HEK293 (cell line): ENCODE measurements around the gene PLEKHM1.

Experiments used
- CTCF ChIA-PET: fragments of 350-600 bp; formaldehyde crosslinking; extraction: SDS; loops from one replicate; lab custom pipeline; 2021; ENCODE audit warnings: antibody characterized with exemption; lab: Yijun Ruan, JAX
- POLR2A ChIA-PET: fragments of 300-600 bp; formaldehyde crosslinking; extraction: SDS; loops from one replicate; lab custom pipeline; 2020; ENCODE audit warnings: antibody characterized with exemption, inconsistent platforms; lab: Yijun Ruan, JAX
- H3K27ac ChIP-seq: fragments of 200-500 bp; sonication (Bioruptor generic); 2 replicates; pipeline ENCODE4 v1.5.1; 2014; ENCODE audit warnings: low read depth, low read length, control low read depth, inconsistent platforms; ENCODE audit errors: extremely low read depth
- H3K36me3 ChIP-seq, 2 experiments: fragments of 200-500 bp in 1 of 2; sonication (Bioruptor generic) in 1 of 2; 1 replicate in 1 of 2; 2 replicates in 1 of 2; pipeline ENCODE4 v1.5.1; 2014 to 2017; ENCODE audit warnings: inconsistent platforms in 2 of 2, low read length in 2 of 2; ENCODE audit not compliant: control insufficient read depth in 2 of 2, insufficient read depth in 1 of 2
- H3K4me1 ChIP-seq: fragments of 200-500 bp; sonication (Bioruptor generic); 2 replicates; pipeline ENCODE4 v1.5.1; 2014; ENCODE audit warnings: mild to moderate bottlenecking, low read length, inconsistent platforms; ENCODE audit not compliant: control insufficient read depth, insufficient read depth
- H3K4me3 ChIP-seq: 2 replicates; pipeline ENCODE4 v1.5.1; 2011; ENCODE audit warnings: low read depth, mild to moderate bottlenecking, control low read depth, low read length, moderate library complexity
- H3K9me3 ChIP-seq: fragments of 200-500 bp; sonication (Bioruptor generic); 2 replicates; pipeline ENCODE4 v1.5.1; 2014; ENCODE audit warnings: low read depth, low read length, inconsistent platforms; ENCODE audit not compliant: control insufficient read depth, insufficient read depth
- CTCF ChIP-seq: fragments of 450-650 bp; formaldehyde crosslinking; IDR thresholded peaks from 2 replicates; pipeline ENCODE4 v1.5.1; 2016; ENCODE audit warnings: missing biosample characterization, missing genetic modification characterization
- HIC1 ChIP-seq: fragments of 450-650 bp; formaldehyde crosslinking; IDR thresholded peaks from 2 replicates; pipeline ENCODE4 v1.5.1; 2016; ENCODE audit warnings: missing biosample characterization, missing genetic modification characterization
- IKZF3 ChIP-seq: fragments of 450-650 bp; IDR thresholded peaks from 2 replicates; pipeline ENCODE4 v1.5.0; 2018; ENCODE audit warnings: missing biosample characterization, mild to moderate bottlenecking, missing genetic modification characterization, moderate library complexity
- KLF1 ChIP-seq: fragments of 450-650 bp; formaldehyde crosslinking; IDR thresholded peaks from 2 replicates; pipeline ENCODE4 v1.5.1; 2016; ENCODE audit warnings: missing biosample characterization, missing genetic modification characterization
- KLF8 ChIP-seq: fragments of 450-650 bp; formaldehyde crosslinking; IDR thresholded peaks from 2 replicates; pipeline ENCODE4 v1.5.1; 2016; ENCODE audit warnings: missing biosample characterization, missing genetic modification characterization
- ZBTB11 ChIP-seq: fragments of 450-650 bp; formaldehyde crosslinking; conservative IDR thresholded peaks from 2 replicates; pipeline ENCODE4 v1.5.1; 2016; ENCODE audit warnings: low read depth, missing biosample characterization, missing genetic modification characterization
- ZBTB17 ChIP-seq: fragments of 450-650 bp; formaldehyde crosslinking; IDR thresholded peaks from 2 replicates; pipeline ENCODE4 v1.5.1; 2016; ENCODE audit warnings: missing biosample characterization, missing genetic modification characterization
- ZBTB26 ChIP-seq: fragments of 450-650 bp; formaldehyde crosslinking; optimal IDR thresholded peaks from 2 replicates; pipeline ENCODE3; 2016; ENCODE audit warnings: missing biosample characterization, mild to moderate bottlenecking, missing genetic modification characterization
- ZBTB49 ChIP-seq: fragments of 450-650 bp; formaldehyde crosslinking; IDR thresholded peaks from 2 replicates; pipeline ENCODE4 v1.5.1; 2016; ENCODE audit warnings: missing biosample characterization, missing genetic modification characterization, low read depth
- ZEB2 ChIP-seq: fragments of 450-650 bp; formaldehyde crosslinking; IDR thresholded peaks from 2 replicates; pipeline ENCODE4 v1.5.1; 2016; ENCODE audit warnings: missing biosample characterization, missing genetic modification characterization
- ZFHX2 ChIP-seq: fragments of 450-650 bp; formaldehyde crosslinking; conservative IDR thresholded peaks from 2 replicates; pipeline ENCODE4 v1.5.1; 2016; ENCODE audit warnings: missing biosample characterization, missing genetic modification characterization
- ZNF202 ChIP-seq: fragments of 450-650 bp; formaldehyde crosslinking; IDR thresholded peaks from 2 replicates; pipeline ENCODE4 v1.5.1; 2016; ENCODE audit warnings: missing biosample characterization, missing genetic modification characterization, borderline replicate concordance
- ZNF221 ChIP-seq: fragments of 450-650 bp; formaldehyde crosslinking; IDR thresholded peaks from 2 replicates; pipeline ENCODE4 v1.5.1; 2017; ENCODE audit warnings: missing biosample characterization, missing genetic modification characterization, borderline replicate concordance
- ZNF292 ChIP-seq: fragments of 450-650 bp; formaldehyde crosslinking; IDR thresholded peaks from 2 replicates; pipeline ENCODE4 v1.5.1; 2016; ENCODE audit warnings: low read depth, missing biosample characterization, missing genetic modification characterization, borderline replicate concordance
- ZNF335 ChIP-seq: fragments of 450-650 bp; formaldehyde crosslinking; conservative IDR thresholded peaks from 2 replicates; pipeline ENCODE4 v1.5.1; 2016; ENCODE audit warnings: missing biosample characterization, missing genetic modification characterization
- ZNF449 ChIP-seq: fragments of 450-650 bp; formaldehyde crosslinking; IDR thresholded peaks from 2 replicates; pipeline ENCODE4 v1.5.1; 2017; ENCODE audit warnings: missing biosample characterization, mild to moderate bottlenecking, missing genetic modification characterization, moderate library complexity

The PLEKHM1 gene

GRCh38 chr17:45432405-45433158 is 57.9 kb downstream of the PLEKHM1 start, which contains the start of gene ARHGAP27 (continued):
- no peak for TF ChIP-seq CTCF (tag by site-specific recombination)
- no peak for TF ChIP-seq ZBTB49
- TF ChIP-seq ZBTB11 = 0 out of 2 replicates have a peak, but pooled peaks have one; percentile 22
- TF ChIP-seq ZNF292 = no peak
- TF ChIP-seq ZBTB26 (tag by site-specific recombination) = peak; percentile 30

- H3K9me3 ChIP-seq = no peaks in the 10 kb centered on the region
- peaks cover 2% of the 10 kb centered on the region; the same call in 1 of the 2 replicates for H3K4me1 ChIP-seq
- H3K4me3 ChIP-seq = peak overlapping the region; percentile 52
- peak overlapping the region; percentile 16; the same call in 1 of the 2 replicates for H3K27ac ChIP-seq
- CTCF ChIA-PET = interaction anchor here (0.7 kb wide), 2 partner anchors 14 to 46 kb away, joined by 5 to 6 read pairs; no protein-coding TSS in a partner anchor
- H3K36me3 ChIP-seq = peaks cover 0 to 9% of the 10 kb centered on the region in 2 experiments; a peak in 2 of 3 replicates
- POLR2A ChIA-PET = interaction anchor here (0.6 kb wide), 1 partner anchor 153 kb away, joined by 3 read pairs; no protein-coding TSS in a partner anchor
- TF ChIP-seq KLF8 (tag by site-specific recombination) (peak; percentile 71; the same call in 1 of the 2 replicates), HIC1 (tag by site-specific recombination) (peak; percentile 79; the same call in 1 of the 2 replicates), ZNF335 (peak; percentile 78), ZBTB26 (tag by site-specific recombination) (peak; percentile 51), IKZF3 (tag by site-specific recombination) (peak; percentile 88), ZBTB17 (peak; percentile 89), ZFHX2 (tag by site-specific recombination) (peak; percentile 39; the same call in 1 of the 2 replicates), KLF1 (peak; percentile 94), ZNF449 (no peak), ZEB2 (tag by site-specific recombination) (0 out of 2 replicates have a peak, but pooled peaks have one; percentile 21), ZNF221 (tag by site-specific recombination) (no peak), ZNF202 (tag by site-specific recombination) (no peak)
These were observed 58.8 kb downstream of the PLEKHM1 start for GRCh38 chr17:45431531-45432404.
